Esophagus squamous epithelium (tissue), 5 donors: ENCODE data around the gene KRT86. TPM values are rescaled to one million over a fixed set of nuclear protein-coding genes. Genes with fewer than 3 reads are reported as not detected.
A peak's percentile ranks its signal among the peaks of the same experiment; 100 is the strongest.

ENCODE experiments used
- DNase-seq: peaks from one replicate; lab custom pipeline; 2025; lab: John Stamatoyannopoulos, UW
- H3K27ac ChIP-seq, 4 donors: fragments of 200-600 bp; sonication (generic); one replicate each; pipeline ENCODE4 v1.5.1; 2016 to 2019; ENCODE audit warnings: mild to moderate bottlenecking in 1 of 4
- H3K27me3 ChIP-seq, 4 donors: fragments of 200-600 bp; sonication (generic); 1 replicate in 3 of 4; 2 replicates in 1 of 4; pipeline versions ENCODE4 v1.5.1 to v1.6.0; 2017 to 2021; ENCODE audit warnings: antibody characterized with exemption in 1 of 4
- H3K36me3 ChIP-seq, 3 donors: fragments of 200-600 bp; sonication (generic); one replicate each; pipeline ENCODE4 v1.5.1; 2016 to 2019
- H3K4me1 ChIP-seq, 3 donors: fragments of 200-600 bp; sonication (generic); one replicate each; pipeline ENCODE4 v1.5.1; 2017 to 2019
- H3K4me3 ChIP-seq, 4 donors: fragments of 200-600 bp; sonication (generic); 1 replicate in 3 of 4; 2 replicates in 1 of 4; pipeline ENCODE4 v1.5.1; 2016 to 2019; ENCODE audit warnings: mild to moderate bottlenecking in 2 of 4, moderate library complexity in 1 of 4
- H3K9me3 ChIP-seq, 3 donors: fragments of 200-600 bp; sonication (generic); one replicate each; pipeline ENCODE4 v1.5.1; 2016 to 2019
- POLR2A ChIP-seq, 4 donors: fragments of 450-650 bp; IDR thresholded peaks; one replicate each; pipeline ENCODE4 v1.6.1; 2017; ENCODE audit warnings: antibody characterized with exemption in 4 of 4, mild to moderate bottlenecking in 4 of 4, moderate library complexity in 3 of 4
- WGBS, 2 donors: methylation state at CpG; one replicate each; pipeline ENCODE4 v1.1.5; 2018; 5-methylcytosine and 5-hydroxymethylcytosine counted together
- intact Hi-C: fragments of 100-400 bp; cut with DNase I; formaldehyde crosslinking; loops from one replicate; pipeline ENCODE4 v1.15.0; 2022
- total RNA-seq, 4 donors: library from RNA; depleted of rRNA; stranded (reverse); fragments of >200 nt; gene quantifications; one replicate each; pipeline ENCODE4 v1.1.0, GENCODE V29; 2016
- TF ChIP-seq, protein P1 (sequence below), 6 experiments: fragments of 450-650 bp in 4 of 6; fragments of 200-600 bp in 2 of 6; sonication (generic) in 2 of 6; IDR thresholded peaks; one replicate each; pipeline ENCODE4 v1.5.1; 2016 to 2019; ENCODE audit warnings: antibody characterized with exemption in 6 of 6, mild to moderate bottlenecking in 4 of 6, moderate library complexity in 4 of 6
- donor health status: DM: yes; HTN: yes; CAD: no.

KRT86 gene
- total RNA-seq, 4 donors from 2014 or later, result not detected

DNA sequence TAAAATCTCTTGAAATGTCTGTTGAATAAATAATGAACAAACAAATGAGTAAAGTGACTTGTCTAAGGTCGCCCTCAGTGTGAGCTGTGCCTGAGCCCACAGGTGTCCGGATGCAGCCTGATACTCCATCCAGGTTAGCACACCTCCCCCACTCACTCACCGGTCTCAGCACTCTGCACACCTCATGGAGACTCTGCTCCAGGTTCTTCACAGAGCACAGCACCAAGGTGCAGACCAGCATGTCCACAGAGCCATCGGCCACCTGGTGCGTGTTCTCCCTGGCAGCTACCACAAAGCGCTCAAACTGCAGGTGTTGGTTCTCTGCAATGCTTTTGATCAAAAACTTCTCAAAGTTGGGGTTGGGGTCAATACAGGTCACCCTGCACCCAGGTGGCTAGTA lies 45.5 kb upstream of the KRT86 start:
- Histone ChIP-seq H3K4me1 (peaks cover 21 to 41% (median 30%) of the 10 kb centered on the region in 3 donors), H3K9me3 (no peaks in the 10 kb centered on the region), H3K27ac (no peak overlapping the region), H3K36me3 (no peaks in the 10 kb centered on the region), H3K27me3 (peaks cover 0 to 45% (median 0%) of the 10 kb centered on the region in 4 donors), H3K4me3 (no peak overlapping the region)
- 74 to 86% methylated on average over 5 to 6 of the region's 6 CpGs for WGBS, 2 donors
- DNase-seq, result no peak
- intact Hi-C loops, result no loop called here
- TF ChIP-seq POLR2A (IDR thresholded peaks at IDR 0.05), result no peak
- TF ChIP-seq, protein P1, sequence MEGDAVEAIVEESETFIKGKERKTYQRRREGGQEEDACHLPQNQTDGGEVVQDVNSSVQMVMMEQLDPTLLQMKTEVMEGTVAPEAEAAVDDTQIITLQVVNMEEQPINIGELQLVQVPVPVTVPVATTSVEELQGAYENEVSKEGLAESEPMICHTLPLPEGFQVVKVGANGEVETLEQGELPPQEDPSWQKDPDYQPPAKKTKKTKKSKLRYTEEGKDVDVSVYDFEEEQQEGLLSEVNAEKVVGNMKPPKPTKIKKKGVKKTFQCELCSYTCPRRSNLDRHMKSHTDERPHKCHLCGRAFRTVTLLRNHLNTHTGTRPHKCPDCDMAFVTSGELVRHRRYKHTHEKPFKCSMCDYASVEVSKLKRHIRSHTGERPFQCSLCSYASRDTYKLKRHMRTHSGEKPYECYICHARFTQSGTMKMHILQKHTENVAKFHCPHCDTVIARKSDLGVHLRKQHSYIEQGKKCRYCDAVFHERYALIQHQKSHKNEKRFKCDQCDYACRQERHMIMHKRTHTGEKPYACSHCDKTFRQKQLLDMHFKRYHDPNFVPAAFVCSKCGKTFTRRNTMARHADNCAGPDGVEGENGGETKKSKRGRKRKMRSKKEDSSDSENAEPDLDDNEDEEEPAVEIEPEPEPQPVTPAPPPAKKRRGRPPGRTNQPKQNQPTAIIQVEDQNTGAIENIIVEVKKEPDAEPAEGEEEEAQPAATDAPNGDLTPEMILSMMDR (IDR thresholded peaks at IDR 0.05), result no peak

DNA sequence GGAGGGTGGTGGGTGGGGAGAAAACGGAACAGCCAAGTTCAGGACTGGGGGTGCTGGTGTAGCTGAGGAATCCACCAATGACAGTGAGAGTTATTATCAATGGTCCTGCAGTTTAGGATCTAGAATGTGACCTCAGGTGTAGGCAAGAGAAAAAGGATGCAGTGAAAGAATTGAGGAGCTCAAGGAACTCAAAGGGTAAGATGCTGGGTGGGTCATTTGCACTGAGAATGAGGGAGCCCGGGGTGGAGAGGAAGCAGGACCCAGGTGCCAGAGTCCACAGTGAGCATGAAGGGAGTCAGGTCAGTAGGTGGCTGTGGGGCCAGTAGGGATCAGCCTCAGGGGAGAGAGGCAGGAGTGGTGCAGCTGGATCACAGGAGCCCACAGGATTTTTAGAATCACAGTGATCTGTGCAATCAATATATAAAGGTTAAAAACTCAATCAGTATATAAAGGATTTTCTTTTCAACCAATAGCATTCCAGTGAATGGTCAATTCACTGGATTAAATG lies 44.6 kb upstream of the KRT86 start:
- peaks cover 0 to 50% (median 0%) of the 10 kb centered on the region in 4 donors for H3K27me3 ChIP-seq
- intact Hi-C loops, result no loop called here
- TF ChIP-seq, protein P1 (IDR thresholded peaks at IDR 0.05), result no peak
- TF ChIP-seq POLR2A (IDR thresholded peaks at IDR 0.05), result no peak
- no peaks in the 10 kb centered on the region for H3K36me3 ChIP-seq
- H3K4me3 ChIP-seq, result no peak overlapping the region
- H3K9me3 ChIP-seq, result no peaks in the 10 kb centered on the region
- WGBS, 2 donors, result 77 to 80% methylated on average over 2 of the region's 2 CpGs
- no peak overlapping the region for H3K27ac ChIP-seq
- H3K4me1 ChIP-seq, result peaks cover 21 to 50% (median 30%) of the 10 kb centered on the region in 3 donors
- no peak for DNase-seq

DNA sequence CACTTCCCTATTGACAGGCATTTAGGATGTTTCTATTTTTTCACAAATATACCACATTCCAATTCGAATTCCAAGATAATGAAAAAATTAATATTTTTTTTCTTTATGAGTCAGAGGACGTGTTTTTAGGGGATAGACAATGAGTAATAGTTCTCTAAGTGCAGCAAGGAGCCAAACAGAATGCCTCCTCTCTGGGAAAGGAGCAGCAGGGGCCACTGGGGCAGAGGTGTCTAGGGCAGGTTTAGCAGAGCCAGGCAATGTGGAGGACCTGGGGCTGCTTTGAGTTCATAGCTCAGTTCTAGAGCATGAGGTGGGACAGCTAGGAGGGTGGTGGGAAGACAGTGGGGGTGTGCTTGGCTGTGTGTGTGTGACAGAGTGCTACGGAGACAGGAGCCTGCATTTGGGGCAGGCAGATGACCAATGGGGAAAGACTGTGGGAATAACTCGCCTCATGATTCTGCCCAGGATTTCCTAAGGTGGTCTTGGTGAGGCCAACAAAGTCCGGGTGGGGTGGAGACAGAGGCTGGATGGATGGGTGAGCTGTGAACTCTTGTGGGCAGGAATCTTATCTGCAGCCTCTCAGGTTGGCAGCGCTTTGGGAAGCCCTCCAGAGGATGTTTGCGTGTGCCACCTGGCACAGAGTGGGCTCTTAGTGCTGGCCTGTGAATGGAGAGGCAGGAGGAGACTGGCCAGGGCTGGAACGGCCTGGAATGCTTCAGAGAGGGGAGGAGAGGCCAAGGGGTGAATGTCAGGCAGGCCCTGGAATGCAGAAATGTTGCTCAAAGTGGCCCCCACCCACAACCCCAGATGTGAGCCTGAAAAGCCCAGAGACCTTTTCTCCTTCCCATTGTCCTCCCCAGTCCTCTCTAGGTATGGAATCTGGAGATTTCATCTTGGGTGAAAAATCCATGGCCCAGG lies 43.8 kb upstream of the KRT86 start:
- no peak for TF ChIP-seq POLR2A (IDR thresholded peaks at IDR 0.05)
- TF ChIP-seq, protein P1 (IDR thresholded peaks at IDR 0.05), result no peak
- Histone ChIP-seq H3K4me3 (no peak overlapping the region), H3K27ac (peak overlapping the region in 3 of 4 donors; percentile 17 to 75 (median 65)), H3K9me3 (no peaks in the 10 kb centered on the region), H3K4me1 (peaks cover 21 to 57% (median 30%) of the 10 kb centered on the region in 3 donors), H3K36me3 (no peaks in the 10 kb centered on the region), H3K27me3 (peaks cover 0 to 53% (median 0%) of the 10 kb centered on the region in 4 donors)
- intact Hi-C loops, result no loop called here
- WGBS, 2 donors, result 36 to 39% methylated on average over 7 of the region's 8 CpGs
- DNase-seq, result no peak

DNA sequence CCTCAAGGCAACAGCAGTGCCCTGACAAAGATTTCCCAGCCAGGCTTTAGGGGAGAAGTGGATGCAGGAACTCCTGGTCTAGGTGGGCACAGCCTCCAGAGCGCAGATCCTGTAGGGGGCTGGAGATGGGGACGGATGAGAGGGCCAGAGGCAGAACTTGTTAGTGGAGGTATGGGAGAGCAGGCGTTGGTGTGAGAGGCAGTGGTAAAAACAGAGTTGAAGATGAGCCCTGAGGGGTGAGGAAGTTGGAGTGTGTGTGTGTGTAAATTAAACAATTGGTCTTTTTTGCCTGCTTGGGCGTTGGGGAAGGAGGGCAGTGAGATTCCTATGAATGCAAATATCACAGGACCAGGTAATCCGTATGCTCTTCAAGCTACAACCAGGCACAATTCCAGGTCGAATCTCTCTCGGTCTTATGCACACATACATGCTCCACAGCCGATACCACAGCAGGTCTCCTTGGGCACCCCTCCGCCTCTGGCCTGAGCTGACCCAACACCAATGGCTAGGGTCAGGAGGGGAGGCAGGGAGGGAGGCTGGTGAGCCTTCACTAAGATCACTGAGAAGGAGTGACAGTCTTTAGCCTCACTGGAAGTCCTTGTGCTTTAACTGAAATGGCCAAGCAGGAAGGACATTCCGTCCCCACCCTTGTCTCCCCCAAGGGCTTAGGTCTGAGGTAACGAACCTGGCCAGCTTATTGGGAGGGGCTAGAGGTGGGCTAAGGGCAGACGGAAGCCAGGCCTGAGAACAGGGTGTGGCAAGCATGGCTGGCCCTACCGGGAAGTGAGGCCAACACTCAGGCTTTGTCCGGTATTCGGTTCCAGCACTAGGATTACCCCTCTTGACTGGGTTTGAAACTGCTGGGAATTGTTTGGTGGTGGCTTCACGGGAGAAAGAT lies 42.9 kb upstream of the KRT86 start:
- no peaks in the 10 kb centered on the region for H3K9me3 ChIP-seq
- peaks cover 28 to 67% (median 30%) of the 10 kb centered on the region in 3 donors for H3K4me1 ChIP-seq
- intact Hi-C loops, result no loop called here
- peaks cover 0 to 53% (median 0%) of the 10 kb centered on the region in 4 donors for H3K27me3 ChIP-seq
- H3K36me3 ChIP-seq, result no peaks in the 10 kb centered on the region
- DNase-seq, result no peak
- WGBS, 2 donors, result 48 to 68% methylated on average over 14 to 15 of the region's 16 CpGs
- H3K27ac ChIP-seq, result peak overlapping the region in 3 of 4 donors; percentile 17 to 75 (median 65)
- TF ChIP-seq POLR2A (IDR thresholded peaks at IDR 0.05), result no peak
- TF ChIP-seq, protein P1 (IDR thresholded peaks at IDR 0.05), result no peak
- H3K4me3 ChIP-seq, result no peak overlapping the region
